GM18507 (cell line): ENCODE results near the gene DLX4.

Experiments
- DNase-seq: peaks from one replicate; pipeline ENCODE4 v3.0.0; 2011; ENCODE audit warnings: low read depth; ENCODE audit not compliant: insufficient read length; ENCODE audit errors: extremely low spot score
- FAIRE-seq: peaks from 2 replicates; lab custom pipeline; 2011; peaks lifted over from hg19 to GRCh38; lab: Jason Lieb, UNC

DLX4 gene

DNA sequence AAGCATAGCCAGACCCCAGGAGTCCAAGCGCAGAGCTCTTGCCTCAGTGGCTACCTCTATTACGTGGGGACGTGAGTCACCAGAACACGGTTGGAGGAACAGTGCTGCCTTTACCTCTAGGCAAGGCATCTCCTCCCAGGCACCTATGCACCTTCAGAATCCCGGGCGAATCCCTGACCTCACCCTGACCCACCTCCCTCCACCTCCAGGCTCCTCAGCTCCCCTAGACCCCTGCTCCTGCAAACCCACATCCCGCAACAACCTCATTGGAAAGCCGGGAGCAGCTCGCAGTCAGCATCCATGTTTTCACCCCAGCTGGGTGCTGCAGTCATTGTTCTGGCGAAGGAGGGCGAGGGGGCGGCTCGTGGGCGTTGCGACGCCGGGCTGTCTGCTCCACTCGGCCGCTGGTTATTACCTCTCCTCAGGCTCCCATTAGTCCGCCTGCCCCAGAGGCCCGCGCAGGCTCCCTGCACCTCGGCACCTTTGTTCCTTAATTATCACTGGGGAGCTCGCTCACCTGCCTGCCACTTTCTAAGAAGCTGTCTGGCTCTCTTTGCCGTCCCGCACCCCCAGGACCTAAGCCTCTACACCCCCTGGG, 24.6 kb upstream of the DLX4 start:
- FAIRE-seq: no peak
- DNase-seq: no peak

DNA sequence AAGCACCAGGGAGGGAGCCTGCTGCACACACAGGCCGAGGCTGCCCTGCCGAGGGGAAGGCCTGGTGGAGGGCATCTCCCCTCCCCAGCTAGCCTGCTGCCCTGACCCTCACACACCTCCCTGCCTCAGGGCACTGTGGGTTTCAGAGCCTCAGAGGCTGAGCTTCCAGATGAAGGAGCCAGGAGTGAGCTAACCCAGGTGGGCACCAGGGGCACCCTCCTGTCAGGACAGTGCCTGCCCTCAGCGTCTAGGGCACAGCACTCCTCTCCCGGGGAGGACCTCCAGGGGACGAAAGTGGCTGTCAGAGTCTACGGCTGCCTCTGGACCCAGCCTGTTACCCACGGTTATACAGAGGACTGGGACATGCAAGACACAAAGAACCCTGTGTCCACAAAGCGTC, 22.8 kb upstream of the DLX4 start:
- FAIRE-seq (no peak), DNase-seq (no peak)

DNA sequence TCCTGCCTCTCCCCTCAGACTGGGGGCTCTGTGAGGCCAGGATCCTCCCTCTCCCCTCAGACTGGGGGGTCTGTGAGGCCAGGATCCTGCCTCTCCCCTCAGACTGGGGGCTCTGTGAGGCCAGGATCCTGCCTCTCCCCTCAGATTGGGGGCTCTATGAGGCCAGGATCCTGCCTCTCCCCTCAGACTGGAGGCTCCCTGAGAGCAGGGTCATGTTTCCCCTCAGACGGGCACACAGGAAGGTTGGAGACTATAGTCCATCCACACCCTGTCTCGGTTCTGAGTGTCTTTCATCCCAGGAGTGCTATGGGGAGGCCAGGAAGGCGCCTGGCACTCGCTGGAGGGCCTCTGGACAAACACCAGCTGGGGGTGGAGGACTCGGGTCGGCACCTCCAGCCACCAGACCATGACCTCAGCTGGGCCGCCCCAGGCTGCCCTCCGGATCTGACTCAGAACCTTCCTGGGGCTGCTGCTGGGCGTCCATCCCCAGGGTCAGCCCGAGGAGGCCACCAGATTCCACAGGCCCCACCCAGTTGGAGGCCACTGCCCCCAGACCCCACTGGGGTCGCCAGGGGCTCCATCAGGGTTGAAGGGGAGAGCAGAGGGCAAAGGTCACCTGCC, 21.9 kb upstream of the DLX4 start:
- DNase-seq (no peak), FAIRE-seq (no peak)

DNA sequence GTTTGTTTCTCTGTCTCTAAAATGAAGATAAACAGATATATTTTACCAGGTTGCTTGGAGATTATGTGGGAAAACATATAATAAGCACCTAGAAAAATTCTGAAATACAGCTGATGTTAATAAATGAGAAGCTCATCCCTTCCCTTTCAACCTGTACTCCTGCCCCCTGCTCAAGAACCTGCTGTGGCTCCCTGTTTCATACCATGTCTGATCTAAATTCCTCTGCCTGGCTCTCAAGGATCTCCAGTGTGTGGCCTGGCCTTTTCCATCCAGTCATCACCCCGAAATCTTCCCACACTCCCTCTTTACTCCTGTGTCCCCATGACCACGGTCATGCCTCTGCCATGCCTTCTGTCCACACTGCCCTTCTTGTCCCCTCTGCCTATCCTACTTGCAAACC, 19.4 kb upstream of the DLX4 start:
- DNase-seq (no peak), FAIRE-seq (no peak)

DNA sequence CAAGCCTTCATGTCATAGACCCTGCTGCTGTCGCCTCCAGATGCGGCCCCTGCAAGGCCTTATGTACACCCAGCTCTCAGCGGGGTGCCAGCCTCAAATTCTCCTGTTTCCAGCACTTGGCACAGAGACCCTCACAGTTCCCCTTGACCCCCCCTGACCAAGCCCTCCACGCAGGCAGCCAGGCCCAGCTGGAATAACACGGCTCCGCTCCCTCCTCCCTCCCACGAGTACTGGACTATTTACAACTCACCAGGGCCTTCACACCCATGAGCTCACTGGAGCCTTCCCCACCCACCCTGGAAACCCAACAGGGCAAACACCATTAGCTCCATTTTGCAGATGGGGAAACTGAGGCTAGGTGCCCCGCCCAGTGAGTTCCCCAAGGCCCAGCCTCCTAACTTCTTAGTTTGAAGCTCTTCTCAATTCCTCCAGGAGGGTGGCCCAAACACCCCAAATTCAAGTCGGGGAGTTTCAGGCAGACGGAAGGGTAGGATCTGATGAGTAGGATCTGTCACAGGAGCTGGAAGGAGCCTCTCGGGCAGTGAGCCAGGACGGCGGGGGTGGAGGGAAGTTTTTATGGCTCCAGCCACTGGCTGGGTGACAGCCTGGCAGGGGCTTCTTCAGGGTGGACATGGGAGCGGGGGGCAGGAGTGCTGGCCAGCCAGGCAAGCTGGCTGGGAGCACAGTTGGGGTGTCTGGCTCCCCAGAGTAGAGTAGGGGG, 17.5 kb upstream of the DLX4 start:
- DNase-seq (no peak), FAIRE-seq (no peak)

DNA sequence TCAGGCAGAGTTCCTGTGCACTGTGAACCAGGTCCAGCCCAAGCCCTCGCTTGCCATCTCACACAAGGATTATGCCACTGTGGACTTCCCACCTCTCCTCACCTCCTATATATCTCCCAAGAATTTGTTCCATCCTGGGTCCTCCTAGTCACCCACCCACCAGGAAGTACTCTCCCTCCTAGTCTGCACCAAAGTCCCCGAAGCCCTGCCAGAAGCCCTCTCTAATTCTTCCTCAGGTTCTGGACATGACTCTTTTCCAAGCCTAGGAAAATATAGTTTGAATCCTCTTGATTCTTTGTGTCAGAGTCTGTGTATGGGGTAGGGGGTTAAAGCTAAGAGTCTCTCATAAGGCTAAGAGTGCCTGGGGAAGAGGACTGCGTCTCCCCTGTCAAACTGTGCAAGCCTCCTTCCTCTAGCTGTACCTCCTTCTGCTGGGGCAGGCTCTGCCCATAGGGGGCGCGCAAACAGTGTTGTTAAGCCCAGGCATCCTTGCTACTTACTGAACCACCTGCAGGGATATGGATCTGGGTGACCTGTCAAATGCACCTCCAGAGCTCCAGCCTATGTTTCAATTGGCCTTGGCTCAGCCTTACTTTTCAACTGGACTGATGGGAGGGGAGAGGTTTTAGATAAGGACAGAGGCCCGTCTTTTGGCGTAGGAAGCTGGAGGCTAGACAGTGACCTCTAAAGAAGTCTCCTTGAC, 16.6 kb upstream of the DLX4 start:
- DNase-seq (peak; percentile 38), FAIRE-seq (peak; percentile 81)

DNA sequence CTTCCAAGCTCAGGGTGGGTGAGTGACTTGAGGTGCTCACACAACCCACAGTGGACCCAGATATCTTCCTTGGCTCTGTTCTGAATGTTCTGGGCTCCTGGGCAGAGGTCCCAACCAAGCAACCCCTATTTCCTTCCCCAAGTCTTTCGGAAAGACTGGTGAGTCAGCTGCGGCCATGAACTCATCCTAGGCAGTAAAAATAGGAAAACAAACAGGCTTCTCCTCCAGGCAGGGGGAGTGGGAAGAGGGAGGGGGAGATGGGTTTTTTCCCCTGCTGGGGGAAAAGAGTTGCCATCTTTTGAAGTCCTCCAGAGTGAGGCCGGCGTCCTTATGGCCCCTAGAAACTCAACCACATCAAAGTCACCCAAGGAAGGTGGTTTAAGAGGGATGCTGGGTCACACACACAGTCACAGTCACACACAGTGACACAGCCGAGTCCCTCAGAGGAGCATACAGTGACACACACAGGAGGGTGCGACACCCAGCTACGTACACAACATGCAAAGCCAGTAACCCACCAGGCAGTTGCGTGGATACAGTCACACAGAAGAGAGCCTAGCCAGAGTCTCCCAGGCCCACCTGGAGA, 16.0 kb upstream of the DLX4 start:
- DNase-seq (no peak), FAIRE-seq (no peak)

DNA sequence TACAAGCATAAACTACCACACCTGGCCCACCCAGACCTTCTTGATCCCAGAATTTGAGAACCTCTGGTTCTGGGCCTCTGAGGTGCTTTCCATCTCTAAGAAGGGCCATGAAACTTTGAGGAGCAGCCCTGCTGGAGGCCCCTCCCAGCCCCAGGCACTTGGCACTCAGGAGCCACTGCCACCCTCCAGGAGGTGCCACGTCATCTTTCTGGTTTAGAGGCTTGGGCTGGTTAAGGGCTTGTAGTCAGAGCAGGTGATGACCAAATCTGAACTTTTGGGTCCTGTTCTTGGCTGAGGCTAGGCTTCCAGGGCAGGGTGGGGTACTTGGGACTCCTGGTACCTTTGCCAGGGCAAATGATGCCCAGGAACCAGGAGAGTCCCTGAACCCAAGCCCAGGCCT, 13.8 kb upstream of the DLX4 start:
- FAIRE-seq: no peak
- no peak for DNase-seq

DNA sequence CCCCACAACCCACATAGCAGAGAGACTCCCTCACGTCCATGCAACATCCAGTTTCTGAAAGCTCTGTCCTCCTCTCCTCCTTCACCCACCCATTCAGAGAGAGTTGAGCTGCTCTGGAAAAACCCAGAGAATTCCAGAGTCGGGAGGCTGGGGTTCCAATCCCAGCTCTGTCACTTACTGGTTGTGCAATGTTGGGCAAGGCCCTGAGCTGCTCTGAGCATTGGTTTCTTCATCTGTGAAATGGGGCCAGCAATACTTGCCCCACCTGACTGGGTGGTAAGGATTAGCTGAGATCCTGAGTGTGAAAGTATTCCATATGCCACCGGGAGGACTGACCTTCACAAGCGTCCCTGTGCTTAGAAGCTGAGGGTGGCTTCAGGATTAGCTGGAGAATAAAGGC, 12.2 kb upstream of the DLX4 start:
- DNase-seq: no peak
- no peak for FAIRE-seq

DNA sequence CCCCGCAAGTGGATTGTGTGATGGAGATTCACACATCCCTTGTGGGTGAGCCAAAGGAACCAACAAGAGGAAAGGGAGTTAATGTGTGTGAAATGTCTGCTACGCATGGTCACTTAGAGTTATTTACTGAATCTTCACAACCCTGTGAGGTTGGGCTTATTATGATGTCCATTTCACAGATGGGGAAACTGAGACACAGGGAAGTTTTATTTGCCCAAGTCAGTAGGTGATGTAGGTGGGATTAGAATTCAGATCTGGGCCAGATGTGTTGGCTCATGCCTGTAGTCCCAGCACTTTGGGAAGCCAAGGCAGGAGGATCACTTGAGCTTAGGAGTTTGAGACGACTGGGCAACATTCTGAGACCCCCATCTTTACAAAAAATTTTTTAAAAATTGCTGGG, 11.6 kb upstream of the DLX4 start:
- FAIRE-seq: no peak
- no peak for DNase-seq

DNA sequence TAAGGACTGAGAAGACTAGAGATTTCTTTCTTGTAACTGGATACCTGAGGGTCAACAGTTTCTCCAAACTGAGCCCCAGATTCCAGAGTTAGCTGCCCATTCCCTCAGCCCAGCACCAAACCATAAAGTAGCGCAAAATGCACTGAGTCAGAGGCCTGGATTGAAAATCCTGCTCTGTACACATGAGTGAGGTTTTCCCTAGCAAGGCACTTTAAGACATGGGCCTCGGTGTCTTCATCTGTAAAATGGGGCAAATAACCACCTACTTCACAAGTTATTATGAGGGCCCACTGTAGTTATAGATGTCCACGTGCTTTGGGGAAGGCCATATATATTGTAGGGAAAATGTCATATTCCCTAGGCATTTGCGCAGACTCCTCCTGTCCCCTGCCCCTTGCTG, 10.3 kb upstream of the DLX4 start:
- no peak for DNase-seq
- FAIRE-seq: no peak

DNA sequence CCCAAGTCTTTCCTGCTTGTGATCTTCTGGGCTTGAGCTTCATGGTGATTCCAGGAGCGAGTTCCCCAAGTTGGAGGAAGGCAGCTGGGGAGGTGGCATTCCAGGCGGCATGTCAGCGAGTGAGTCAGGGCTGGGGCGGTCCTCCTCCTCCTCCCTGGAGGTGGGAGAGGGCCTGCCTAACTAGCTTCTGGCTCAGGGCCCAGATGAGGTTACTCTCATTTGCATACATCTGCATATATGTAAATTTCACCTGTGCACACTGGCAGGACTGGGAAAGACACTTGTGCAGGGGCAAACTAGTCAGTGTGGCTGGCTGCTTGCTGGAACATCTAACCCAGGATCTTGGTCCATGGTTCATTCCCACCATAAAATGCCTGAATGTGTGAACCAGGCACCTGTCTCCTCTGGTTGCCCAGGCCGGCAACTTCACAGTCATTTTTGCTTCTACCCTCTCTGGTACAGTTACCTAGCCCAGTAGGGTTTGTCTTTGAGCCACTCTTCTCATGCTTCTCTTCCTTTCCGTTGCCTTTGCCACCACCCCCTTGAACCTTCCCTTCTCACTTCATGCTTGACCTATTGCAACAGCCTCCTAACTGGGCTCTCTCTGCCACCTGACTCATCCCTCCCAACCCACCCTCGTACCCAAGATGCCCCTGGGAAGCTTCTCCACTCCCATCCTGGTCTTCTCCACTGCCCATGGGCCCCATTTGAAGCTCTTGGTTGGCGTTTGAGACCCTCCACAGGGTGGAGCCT, 9.6 kb upstream of the DLX4 start:
- DNase-seq: no peak
- no peak for FAIRE-seq

DNA sequence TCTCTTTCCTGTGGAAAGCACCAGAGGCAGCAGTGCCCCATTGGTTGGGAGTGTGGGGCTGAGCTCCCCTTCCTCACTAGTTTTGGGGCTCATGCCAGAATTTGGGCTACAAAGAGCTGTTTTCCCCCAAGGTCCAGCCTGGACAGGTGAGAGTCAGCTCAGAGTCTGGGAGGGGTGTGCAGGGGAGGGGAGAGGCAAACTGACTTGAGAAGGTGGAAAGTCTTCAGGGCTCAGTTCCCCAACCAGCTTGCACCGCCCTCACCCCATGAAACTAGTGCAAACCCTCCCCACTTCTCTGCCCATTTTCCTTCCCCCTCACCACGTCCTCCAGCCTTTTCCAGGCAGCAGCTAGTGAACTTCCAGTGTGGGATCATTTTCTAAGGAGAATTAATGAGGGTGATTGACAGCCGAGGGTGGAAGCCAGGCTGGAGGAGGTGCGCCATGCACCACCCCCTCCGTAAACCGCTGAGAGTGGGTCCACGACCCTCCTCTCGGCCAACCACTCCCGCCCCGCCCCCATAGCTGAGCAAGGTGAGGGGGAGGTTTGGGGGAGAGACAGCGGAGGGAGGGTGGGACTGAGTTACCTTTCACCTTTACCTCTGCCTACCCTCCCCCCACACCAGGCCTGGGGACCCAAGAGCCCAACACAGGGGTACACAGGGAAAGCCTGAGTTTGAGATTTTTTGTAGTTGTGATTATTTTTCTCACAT, 6.2 kb upstream of the DLX4 start:
- DNase-seq (no peak), FAIRE-seq (no peak)

DNA sequence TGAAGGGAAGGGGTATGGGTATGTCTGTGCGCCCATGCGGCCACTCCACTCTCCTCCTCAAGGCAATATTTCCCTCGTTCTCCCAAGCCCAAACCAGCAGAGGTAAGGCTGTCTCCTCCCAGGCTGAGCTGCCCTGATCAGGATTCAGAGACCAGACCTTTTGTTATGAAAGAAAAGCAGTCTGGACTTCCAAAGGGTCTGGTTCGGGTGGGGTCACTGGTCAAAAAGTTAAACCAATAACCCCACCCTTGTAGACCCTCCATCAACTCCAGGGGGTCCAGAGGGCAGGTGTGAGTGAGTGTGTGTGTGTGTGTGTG, 5.7 kb upstream of the DLX4 start:
- FAIRE-seq (no peak), DNase-seq (no peak)

DNA sequence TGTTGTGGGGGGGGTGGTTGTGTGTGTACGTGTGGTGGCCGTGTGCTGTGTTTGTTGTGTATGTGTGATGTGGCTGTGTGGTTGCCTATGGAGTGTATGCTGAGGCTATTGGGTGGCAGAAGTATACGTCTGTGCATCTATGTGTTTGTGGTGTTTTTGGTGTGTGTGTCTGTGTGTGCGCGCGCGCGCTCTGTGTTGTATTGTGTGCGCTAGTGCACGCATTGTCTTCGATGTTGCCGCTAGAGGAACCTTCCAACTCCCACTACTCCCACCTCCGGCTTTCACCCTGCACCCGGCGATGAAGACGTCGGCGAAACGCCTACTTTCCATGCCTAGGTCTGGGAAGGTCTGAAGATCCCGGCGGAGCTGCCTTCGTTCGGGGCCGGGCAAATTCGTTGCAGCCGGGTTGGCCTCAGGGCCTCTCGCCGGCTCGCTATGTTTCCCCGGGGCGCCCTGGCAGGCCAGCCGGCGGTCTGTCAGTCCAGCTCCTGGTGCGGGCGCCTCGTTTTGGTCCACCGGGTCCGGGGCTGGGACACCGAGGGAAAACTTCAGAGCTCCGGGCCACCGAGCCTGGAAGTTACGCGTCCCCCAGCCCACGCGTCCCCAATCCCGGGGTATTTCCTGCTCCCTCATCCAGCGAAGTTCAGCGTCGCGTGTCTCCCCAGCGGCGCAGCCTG, 5.2 kb upstream of the DLX4 start:
- no peak for FAIRE-seq
- no peak for DNase-seq

DNA sequence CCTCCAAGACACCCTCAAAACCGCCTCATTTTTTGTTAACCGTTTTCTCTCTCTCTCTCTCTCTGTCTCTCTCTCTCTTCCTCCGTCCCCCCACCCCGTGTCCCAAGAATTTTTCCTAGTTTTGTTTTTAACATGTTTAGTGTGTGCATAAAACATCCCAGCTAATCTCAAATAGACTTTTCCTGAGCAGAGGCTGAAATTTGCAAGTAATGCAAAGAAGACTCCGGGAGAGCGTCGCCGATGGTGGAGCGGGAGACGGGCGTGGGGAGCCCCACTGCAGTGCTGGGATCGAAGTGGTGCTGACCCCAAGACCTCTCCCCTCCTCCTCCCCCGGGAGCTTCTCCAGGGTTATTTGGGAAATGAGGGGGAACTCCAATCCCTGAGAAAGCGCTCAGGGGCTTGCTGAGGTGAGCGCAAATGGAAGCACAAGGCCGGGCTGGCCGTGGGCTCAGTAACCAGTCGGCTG, 4.7 kb upstream of the DLX4 start:
- FAIRE-seq (no peak), DNase-seq (no peak)

DNA sequence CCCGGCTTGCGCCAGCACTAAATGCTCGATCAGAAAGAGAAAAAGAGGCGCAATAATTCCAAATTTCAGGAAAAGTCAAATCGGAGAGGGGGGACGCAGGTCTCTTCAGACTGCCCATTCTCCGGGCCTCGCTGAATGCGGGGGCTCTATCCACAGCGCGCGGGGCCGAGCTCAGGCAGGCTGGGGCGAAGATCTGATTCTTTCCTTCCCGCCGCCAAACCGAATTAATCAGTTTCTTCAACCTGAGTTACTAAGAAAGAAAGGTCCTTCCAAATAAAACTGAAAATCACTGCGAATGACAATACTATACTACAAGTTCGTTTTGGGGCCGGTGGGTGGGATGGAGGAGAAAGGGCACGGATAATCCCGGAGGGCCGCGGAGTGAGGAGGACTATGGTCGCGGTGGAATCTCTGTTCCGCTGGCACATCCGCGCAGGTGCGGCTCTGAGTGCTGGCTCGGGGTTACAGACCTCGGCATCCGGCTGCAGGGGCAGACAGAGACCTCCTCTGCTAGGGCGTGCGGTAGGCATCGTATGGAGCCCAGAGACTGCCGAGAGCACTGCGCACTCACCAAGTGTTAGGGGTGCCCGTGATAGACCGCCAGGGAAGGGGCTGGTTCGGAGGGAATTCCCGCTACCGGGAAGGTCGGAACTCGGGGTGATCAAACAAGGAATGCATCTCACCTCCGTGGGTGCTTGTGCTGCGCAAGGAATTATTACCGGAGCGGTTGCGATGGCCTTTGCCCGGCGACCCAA, 4.0 kb upstream of the DLX4 start:
- FAIRE-seq (no peak), DNase-seq (no peak)

DNA sequence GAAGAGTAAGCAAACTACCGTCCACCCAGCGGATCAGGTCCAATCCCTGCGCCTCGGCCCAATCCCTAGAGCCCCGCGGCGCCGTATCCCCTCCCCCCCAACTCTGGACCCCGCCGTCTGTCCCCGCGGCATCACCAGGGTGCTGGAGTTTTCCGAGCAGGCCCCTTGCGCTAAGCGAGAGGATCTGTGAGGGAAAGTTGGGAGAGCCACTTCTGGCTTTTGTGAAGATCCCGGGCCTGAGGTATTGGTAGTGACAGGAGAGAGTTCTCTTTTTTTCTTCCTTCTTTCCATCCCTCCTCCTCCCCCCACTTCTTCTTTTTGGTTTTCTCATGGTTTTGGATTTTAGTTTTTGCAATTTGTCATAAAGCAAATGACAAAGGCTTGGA, 3.5 kb upstream of the DLX4 start:
- FAIRE-seq (no peak), DNase-seq (no peak)
